Activated T-cell treated with anti-CD3 and anti-CD28 coated beads for 1 hour (primary cell): ENCODE measurements around the gene ZBTB47.

Source experiments
- DNase-seq: peaks from one replicate; pipeline ENCODE4 v3.0.0-alpha.2; 2020; ENCODE audit warnings: low read depth

The ZBTB47 gene

GRCh38 chr3:42685363-42685881 is 31.9 kb downstream of the ZBTB47 start, which contains the start of gene KLHL40:
Gene KLHL40, plus strand, starts transcription at chr3:42685537. Its CDS starts 82 bp downstream, at chr3:42685619.
- DNase-seq, result no peak

- DNase-seq, result no peak
Observed at GRCh38 chr3:42685891-42686820, 32.7 kb downstream of the ZBTB47 start.

GRCh38 chr3:42686832-42687650 is 33.5 kb downstream of the ZBTB47 start:
- DNase-seq, result no peak

- no peak for DNase-seq
Observed at GRCh38 chr3:42688016-42688415, 34.5 kb downstream of the ZBTB47 start.

- no peak for DNase-seq
Observed at GRCh38 chr3:42688487-42689420, 35.3 kb downstream of the ZBTB47 start.

- DNase-seq, result no peak
Observed at GRCh38 chr3:42689421-42690014, 36.0 kb downstream of the ZBTB47 start.

- DNase-seq, result no peak
Observed at GRCh38 chr3:42690191-42690590, 36.7 kb downstream of the ZBTB47 start.

GRCh38 chr3:42690766-42691680 is 37.5 kb downstream of the ZBTB47 start:
- DNase-seq, result no peak

GRCh38 chr3:42691816-42692666 is 38.5 kb downstream of the ZBTB47 start:
- no peak for DNase-seq

GRCh38 chr3:42692667-42693529 is 39.4 kb downstream of the ZBTB47 start:
- no peak for DNase-seq

GRCh38 chr3:42693530-42693930 is 40.0 kb downstream of the ZBTB47 start:
- DNase-seq, result no peak

- no peak for DNase-seq
Observed at GRCh38 chr3:42694366-42694765, 40.9 kb downstream of the ZBTB47 start.

- no peak for DNase-seq
Observed at GRCh38 chr3:42696356-42697288, 43.1 kb downstream of the ZBTB47 start.

- no peak for DNase-seq
Observed at GRCh38 chr3:42697289-42698051, 44.0 kb downstream of the ZBTB47 start.

GRCh38 chr3:42698216-42698910 is 44.9 kb downstream of the ZBTB47 start:
- DNase-seq, result no peak

- no peak for DNase-seq
Observed at GRCh38 chr3:42698911-42699230, 45.4 kb downstream of the ZBTB47 start.
